IPS DF 19.7 (cell line): ENCODE results near the gene COL5A1.
"Not testable (repeated sequence)": the region's sequence is repeated elsewhere in the genome, so short reads cannot be mapped to it uniquely, and the experiment has no call there.

Source experiments
- DNase-seq: peaks from one replicate; pipeline ENCODE4 v3.0.0-alpha.2; 2013; ENCODE audit warnings: low read depth, low spot score

Gene COL5A1

DNA sequence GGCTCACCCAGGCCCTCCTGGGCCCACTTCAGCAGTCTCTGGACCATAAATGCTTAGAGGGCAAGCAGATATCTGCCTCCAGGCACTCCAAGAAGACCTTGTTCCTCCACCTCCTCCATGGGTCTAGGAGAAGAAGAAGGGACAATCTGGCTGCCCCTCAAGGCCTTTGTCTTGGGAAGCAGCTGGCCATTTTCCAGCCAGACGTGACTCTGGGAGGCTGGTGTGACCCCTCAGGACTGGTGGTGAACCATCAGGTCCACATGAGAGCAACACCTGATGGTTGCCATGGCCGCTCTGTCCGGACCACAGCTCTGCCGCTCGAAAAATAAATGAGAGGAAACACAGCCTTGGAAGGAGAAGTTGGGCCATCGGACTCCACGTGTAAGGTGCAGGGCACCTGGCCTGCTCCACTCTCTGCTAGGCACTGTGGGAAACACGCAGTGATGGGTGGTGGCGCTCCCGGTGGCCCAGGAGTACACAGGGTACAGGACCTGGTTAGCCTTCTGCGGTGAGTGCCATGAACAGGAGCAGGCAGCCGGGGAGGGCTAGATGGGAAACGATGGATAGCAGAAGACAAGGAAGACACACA lies 3.0 kb upstream of the COL5A1 start:
- no peak for DNase-seq

DNA sequence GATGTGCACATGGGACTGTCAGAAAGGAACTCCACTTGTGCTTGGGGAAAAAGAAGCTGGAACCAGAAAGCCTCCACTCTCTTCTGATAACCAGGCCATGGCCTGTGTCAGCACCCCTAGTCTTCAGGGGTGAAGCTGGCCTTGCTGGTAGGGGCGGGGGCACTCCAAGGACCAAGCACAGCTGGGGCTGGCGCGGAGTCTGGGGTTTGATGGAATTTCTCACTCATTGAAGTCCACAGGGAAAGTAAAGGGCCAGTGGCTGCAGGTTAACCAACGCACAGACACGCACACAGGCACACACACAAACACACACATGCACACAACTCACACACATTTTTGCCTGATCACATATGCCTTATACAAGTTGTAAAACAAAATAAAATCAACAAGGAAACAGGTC lies 1.6 kb upstream of the COL5A1 start:
- no peak for DNase-seq

DNA sequence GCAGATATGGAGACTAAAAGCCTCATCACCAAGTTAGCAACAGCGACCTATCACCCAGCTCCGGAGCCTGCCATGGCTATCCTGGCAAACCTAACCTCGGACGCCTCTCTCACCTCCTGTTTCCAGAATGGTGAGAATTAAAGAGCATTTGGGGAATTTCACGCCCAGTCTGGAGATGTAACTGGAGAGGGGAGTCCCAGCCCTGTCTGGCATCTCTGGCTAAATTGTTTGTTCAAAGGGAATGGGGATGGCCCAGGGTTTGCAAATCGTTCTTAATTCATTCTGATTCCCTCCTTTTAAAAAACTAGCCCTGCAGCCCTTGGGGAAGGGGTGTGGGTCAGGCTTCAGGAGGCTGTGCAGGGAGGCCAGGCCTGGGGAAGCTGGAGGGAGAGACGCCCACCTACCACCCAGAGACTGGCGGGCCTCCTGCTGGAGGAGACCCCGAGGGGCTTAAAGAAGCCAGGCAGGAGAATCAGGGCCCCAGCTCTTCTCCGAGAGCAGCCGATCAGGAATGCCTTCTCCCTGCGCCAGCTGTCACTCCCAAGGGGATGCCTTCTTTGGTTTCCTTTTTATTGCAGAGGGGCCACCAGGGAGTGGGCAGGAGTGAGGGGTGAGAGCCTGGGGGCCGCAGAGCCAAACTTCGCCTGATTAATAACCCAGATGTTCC lies 964 bp upstream of the COL5A1 start:
- no peak for DNase-seq

DNA sequence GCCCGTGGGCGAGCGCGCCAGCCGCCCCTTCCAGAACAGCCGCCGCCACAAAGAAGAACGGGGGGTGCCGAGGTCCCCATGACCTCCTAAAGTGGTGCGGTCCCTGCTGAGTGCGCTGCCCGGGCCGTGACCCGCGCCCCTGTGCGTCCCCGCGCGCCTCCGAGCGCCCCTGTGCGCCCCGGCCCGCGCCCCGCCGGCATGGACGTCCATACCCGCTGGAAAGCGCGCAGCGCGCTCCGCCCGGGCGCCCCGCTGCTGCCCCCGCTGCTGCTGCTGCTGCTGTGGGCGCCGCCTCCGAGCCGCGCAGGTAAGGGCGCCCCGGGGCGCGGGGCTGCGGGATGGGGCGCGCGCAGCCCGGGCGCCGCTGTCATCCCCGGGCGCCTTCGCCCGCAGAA lies 384 bp downstream of the COL5A1 start:
- no peak for DNase-seq

DNA sequence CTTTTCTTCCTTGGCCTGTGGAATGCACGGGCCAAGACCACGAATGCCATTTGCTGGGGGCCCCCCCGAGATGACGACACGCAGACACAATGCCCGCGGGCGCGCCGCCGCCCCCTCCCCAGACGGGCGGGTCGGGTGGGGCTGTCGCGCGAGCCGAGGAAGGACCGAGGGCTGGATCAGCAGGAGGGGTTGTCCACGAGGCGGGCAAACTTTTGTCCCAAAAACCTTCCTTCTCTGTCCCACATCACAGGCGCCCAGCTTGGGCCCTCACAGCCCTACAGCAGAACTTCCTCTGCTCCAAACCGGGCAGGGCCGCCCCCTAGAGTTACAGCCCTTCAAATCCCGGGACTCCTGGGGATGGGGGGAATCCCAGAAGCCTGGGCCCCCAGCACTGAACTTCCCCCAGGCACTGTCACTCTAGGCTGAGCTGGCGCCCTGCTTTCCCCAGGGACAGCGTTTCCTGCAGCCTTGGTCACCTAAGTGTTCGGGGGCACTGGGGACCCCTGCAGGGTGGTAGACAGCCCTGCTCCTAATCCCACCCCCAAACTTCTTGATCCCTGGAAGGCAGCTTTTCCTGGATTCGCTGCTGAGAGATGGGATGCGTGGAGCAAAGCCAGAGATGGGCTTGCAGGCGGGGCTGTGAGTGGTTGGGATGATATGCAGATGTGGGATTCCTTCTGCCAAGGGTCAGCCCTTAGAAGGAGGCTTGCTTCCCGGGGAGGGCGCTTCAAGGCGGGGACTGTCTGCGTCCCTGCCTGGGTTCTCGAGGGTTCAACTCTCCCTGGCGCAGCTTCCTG lies 980 bp downstream of the COL5A1 start:
- no peak for DNase-seq

DNA sequence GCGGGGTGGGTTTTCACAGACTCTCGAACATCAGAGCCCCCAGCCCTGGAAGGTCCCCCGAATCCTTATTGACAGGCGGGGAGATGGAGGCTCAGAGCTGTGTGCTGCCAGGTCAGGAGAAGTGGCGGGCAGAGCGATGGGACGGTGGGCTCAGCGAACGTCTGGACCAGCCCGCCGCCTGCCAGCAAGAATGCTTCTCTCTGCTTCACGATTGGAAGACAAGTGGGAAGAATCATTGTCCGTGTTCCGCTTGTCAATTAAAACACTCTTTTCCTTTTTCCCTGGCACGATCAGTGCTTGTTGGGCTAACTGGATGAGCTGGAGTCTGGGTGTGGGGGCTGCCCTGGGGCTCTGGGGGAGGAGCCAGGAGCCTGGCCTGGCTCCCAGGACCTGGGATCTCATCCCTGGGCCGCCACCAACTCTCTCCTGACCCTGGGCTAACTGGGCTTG lies 1.6 kb downstream of the COL5A1 start:
- no peak for DNase-seq

DNA sequence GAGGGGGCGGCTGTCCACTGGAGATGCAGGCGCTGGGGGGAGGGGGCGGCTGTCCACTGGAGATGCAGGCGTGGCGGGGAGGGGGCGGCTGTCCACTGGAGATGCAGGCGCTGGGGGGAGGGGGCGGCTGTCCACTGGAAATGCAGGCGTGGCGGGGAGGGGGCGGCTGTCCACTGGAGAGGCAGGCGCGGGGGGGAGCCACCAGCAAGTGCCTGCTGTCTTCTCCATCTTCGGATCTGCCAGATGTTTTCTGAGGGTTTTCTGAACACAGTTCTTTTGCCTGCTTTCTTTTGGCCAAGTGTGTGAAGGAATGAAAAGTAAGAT lies 2.8 kb downstream of the COL5A1 start:
- not testable (repeated sequence) for DNase-seq

DNA sequence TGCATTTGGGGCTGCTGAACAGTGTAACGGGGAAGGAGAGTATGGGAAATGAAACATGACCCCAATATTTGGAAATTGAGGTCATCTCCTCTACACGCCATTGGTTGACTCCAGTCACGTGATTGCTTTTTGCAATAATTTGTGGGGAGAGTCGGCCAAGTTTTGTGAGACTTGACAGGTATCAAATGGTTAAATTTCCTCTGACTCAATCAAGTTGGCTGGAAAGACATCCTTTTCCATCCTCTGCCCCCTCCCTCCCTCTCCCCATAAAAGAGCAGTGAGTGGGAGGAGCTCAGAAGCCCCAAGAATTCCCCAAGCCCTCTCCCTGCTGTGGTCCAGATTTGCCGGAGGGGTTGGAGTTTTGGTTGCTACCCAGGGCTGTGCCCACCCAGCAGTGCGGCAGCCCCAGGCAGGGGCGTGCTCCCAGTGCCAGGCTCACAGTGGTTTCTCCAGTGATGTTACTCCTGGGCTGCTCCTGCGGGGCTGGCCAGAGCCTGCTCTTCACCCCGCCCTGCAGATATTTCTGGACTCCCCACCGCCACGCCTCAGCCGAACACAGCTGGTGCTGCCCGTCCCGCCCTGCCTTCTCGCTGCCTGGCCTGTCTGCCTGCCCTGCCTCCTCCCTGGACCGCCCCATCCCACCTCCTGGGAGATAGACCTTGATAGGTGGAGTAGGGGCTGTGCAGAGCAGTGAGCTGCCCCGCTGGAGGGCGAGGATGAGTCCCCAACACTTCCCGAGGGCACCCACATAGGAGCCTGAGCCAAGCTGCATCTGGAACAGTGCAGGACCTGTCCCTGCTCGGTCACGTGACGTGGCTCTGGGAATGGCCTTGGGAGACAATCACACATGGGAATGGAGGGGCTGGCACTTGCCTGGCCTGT lies 3.4 kb downstream of the COL5A1 start:
- DNase-seq, result no peak

DNA sequence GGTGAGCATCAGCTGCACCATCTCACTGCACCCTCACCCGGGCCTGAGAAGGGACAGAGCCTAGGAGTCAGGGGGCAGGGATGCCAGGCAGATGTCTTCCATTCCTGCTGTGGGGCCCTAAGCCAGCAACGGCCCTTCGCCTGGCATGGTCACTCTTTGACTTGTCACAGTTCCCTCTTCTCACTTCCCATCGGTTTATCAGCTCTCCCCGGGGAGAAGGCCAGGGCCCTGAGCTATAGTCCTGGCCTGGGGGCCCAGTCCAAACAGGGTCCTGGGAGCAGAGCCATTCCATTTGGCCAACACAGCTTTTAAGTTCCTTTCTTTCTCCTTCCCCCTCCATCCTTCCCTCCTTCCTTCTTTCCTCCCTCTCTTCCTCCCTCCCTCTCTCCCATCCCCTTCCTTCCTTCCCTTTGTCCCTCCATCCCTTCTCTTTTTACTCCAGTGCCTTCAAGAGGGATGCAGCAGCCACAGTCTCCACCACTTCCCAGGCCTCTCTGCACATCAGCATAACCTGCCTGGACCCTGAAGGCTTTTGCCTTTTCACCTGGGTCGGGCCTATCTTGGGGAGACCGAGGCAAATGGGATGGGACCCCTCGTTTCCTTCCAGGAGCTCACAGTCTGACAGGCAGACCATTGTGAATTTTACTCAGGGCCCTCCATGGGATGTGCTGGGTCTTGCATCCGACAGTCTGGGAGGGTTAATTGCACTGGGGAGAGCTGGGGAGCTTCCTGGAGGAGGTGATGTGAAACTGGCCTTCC lies 4.2 kb downstream of the COL5A1 start:
- DNase-seq, result no peak

DNA sequence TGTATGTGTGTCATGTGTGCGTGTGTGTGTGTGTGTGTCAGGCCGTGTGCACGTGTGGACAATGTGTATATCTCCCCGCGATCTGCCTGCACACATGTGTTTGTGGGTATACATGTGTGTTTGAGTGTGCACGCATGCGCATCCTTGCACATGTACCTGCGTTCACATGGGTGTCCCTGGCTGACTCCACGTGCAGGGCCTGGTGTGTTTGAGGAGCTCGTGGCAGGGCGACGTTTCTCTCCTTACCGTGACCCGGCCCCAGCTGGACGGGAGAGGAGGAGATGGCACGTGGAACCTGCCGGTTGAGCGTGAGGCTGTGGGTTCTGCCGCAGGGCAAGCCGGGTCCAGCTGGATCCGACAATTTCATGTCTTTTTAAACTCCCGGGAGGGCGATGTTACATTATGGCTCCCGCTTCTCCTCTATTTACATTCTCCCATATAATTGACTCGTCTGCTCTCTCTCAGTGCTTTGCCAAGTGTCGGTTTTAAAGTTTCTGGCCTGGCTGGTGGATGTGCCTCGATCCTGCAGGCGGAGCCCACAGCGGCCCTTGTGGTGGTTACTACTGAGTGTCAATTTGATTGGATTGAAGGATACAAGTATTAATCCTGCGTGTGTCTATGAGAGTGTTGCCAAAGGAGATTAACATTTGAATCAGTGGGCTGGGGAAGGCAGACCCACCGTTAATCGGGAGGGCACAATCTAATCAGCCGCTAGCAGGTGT lies 5.9 kb downstream of the COL5A1 start:
- DNase-seq, result no peak

DNA sequence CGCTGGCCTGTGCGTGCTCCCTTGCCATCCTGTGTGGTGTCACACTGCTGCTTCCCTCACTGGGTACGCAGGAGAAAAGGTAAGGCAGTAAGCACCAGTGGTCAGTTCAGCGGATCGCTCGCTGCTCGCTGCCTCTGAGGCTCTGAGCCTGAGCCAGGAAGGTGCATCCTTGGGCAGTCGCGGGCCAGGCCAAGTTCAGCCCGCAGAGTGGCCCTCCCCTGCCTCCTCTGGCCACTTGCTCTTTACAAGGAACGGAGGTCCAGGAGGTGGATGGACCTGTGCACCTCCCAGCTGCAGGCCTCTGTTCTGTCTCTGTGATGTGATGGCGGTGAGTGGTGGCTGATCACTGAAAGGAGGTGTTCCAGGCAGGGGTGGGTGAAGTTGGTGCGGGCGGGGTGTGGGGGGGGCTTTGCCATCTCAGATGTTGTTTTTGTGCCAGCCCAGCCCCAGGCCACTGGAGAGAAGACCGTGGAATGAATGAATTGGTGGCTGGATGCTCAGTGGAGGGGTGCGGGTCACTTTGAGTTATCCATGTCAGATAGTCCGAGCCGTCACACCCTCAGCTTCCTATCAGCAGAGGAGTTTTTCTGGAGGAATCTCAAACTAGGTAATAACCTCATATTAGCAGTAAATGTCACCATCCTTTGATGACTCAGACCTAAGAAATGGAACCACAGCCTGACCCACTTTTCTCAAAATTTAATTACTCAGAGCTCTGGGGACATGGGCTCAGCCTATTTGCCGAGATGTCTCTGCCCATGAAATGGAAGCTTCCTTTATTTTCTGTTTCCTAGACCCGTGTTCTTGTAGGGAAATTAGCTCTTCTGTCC lies 7.3 kb downstream of the COL5A1 start:
- no peak for DNase-seq

DNA sequence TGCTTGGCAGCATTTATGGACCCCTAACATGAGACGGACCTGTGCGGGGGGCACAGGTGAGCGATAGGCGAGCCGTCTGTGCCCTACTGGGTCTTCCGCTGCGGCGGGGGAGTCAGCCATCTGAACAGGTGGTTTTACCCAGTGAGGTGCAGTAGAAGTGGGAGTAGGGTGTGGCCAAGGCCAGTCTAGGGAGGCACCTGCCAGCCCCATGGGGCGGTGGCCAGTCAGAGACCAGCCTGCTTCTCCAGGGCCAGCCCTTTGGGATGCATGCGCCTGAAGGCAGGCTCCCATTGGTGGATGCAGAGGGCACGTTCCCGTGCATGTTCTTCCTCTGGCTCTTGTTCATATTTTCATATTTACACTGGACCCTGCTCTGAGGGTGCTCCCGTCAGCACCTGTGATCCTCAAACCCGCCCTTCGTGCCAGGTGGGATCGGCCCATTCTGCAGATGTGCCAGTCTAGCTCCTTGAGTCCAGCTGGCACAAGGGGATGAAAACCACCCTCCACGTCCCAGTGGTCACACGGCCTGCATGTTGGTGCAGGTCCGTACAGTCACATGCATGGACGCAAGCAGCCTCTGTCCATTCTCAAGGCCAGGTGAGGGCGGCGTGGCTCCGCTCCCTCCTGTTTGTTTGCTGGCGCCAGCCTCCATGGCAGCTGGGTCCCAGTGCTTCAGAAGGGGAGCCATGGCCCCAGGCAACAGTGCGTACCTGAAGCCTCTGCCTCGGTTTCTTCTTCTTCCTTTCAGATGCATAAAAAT lies 9.0 kb downstream of the COL5A1 start:
- DNase-seq, result no peak

DNA sequence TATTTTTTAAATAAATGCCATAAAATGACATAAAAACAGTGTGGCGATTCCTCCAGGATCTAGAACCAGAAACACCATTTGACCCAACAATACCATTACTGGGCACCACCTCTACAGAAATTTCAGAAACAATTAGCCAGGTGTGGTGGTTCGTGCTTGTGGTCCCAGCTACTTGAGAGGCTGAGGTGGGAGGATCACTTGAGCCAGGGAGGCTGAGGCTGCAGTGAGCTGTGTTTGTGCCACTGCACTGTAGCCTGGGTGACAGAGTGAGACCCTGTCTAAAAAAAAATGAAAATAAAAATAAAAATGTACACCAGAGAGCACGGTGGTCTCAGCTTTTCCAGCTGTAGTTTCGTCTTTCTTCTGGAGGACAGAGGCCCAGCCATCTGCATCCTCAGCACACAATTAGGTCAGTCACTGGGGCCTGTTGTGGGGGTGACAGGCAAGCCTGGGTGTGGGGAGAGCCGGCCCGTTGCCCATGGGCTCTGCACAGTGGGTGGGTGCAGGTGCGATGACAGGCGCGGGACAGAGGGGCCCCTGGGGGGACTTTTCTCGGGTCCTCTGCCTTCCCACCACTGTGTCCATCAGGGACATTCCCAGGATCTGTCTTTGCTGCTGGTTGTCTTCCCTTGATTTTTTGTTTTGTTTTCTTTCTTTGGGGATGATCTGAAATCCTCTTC lies 9.8 kb downstream of the COL5A1 start:
- DNase-seq, result no peak

DNA sequence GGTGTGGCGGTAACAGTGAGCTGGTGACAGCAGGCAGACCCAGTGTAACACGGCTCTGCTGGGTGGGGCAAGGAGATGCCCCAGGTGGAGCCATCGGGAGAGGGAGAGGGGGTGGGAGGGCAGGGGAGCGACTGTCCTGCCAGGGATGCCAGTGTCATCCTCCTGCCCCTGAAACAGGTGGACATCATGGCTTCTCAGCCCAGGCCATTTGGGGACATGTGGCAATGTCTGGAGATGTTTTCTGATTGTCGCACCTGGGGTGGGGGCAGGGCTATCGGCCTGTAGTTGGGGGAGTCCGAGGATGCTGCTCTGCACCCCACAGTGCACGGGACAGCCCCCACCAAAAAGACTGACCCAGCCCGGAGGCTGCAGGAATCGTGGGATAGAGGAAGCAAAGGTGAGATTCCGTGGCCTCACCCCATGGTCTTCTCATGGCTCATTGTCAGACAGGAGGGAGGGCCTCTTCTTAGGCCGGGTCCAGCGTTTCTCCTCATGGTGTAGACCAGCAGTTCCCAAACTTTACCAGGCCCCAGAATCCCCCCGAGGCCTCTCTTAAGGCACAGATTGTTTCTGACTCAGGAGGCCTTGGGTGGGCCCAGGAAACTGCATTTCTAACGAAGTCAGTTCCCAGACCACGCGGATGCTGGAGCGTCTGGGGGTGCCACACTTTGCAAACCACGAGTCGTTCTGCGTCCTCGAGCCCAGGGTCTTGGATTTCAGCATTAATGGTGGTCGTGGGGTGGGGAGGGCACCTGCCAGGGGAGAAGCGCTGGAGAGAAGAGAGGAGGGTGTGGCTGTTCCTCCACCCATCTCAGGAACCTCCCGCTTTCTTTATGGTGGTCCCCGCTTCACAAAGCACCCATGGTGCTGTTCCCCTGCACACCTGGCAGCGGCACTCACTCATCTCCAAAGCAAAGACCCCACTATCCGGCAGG lies 11.0 kb downstream of the COL5A1 start:
- DNase-seq, result no peak

DNA sequence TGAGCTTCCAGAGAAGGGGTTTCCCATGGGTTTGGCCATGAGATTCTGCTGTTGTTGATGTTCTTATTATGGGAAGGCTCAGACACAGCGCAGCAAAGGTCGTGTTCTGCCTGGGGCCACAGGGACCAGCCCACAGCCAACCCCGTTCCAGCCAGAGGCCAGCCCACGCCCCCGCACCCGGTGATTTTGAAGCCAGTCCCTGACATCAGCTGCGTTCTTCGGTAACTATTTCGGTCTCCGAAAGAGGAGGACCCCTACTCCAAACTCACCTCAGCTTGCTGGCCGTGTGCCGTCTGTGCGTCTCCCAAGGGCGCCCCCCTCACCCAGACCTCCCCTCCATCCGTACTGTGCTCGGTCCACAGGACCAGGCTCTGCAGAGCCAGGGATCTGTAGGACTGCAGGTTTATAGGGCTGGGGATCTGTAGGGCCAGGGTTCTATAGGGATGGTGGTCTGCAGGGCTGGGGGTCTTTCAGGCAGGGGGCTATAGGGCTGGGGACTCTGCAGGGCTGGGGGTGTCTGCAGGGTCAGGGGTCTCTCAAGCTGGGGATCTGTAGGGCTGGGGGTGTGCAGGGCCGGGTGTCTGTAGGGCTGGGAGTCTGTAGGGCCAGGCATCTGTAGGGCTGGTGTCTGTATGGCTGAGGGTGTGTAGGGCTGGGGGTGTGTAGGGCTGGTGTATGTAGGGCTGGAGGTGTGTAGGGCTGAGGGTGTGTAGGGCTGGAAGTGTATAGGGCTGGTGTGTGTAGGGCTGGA lies 11.8 kb downstream of the COL5A1 start:
- no peak for DNase-seq

DNA sequence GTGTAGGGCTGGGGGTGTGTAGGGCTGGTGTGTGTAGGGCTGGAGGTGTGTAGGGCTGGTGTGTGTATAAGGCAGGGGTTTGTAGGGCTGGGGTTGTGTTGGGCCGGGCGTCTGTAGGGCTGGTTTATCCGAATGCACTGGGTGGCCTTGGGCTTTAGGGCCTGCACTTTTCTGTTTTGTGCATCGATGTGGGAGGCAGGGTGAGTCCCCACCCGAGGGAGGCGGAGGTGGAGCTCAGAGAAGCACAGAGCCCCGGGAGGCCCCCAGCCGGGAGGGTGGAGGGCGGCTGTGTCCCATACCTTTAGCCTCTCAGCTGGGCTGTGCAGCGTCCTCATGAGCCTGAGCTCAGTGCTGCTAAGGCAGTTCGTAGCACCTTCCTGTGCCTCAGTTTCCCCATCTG lies 13.5 kb downstream of the COL5A1 start:
- DNase-seq, result no peak
